Right renal pelvis (tissue), 4 donors: Measurements from ENCODE around the gene MNX1. TPM values are rescaled to one million over a fixed set of nuclear protein-coding genes. Genes with fewer than 3 reads are reported as not detected.

Experiments
- DNase-seq, 4 donors: peaks; one replicate each; pipeline ENCODE4 v3.0.0-alpha.2; 2013; ENCODE audit warnings: low read depth in 4 of 4, low spot score in 3 of 4, missing footprints in 1 of 4
- polyA plus RNA-seq, 4 donors: library from polyadenylated mRNA; unstranded; fragments of 120-200 nt; gene quantifications; one replicate each; pipeline ENCODE4 v1.2.1, GENCODE V29; 2013; ENCODE audit not compliant: insufficient read length in 4 of 4

Gene MNX1
- polyA plus RNA-seq, 4 donors, result 0.16 TPM; not detected in 3

DNA sequence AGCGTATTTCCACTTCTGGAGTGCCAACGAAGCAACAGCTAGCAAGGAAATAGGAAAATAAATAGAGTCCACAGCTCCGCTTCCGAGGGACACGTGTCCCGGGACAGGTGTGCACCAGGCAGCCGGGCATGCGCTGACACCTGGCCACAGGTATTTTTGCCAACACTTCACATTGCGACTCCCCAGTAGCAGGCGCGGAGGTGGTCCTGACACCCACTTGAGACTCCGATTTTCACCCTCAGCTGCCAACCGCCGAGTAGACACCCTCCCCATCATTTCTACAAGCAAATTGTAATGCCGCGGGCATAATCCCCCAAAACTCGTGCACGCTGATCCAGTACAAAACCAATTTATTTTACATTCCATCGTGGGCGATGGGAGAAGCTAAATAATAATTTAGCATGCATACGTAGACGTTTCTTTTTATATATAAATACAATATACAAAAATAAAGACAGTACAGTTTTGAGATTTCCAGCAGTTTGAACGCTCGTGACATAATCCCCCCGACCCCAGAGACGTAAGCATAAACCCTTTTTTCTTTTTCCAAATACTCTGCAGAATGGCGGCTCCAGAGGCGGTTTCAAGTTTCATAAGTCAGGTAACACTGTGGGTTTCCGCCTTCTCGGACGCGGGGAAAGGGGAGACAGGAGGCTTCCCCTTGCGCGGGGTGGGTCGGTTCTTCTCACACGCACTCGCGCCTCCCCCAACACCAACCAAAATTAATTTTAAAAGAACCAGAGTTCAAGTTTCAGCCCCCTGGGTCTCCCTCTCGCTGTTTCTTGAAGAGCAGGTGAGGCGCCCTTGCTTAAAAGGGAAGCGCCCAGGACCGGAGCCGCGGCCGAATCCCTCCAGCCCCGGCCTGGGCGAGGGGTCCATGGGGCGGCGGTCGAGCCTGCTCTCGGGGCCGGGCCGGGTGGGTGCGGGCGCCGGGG is 5.7 kb downstream of the MNX1 start:
- no peak for DNase-seq

- no peak for DNase-seq
Measured at GRCh38 chr7:157003756-157004520, 6.5 kb downstream of the MNX1 start.

- DNase-seq, result no peak
Measured at GRCh38 chr7:157003445-157003755, 7.1 kb downstream of the MNX1 start.

GRCh38 chr7:157002819-157003421 is 7.5 kb downstream of the MNX1 start:
- no peak for DNase-seq

GRCh38 chr7:157001920-157002818 is 8.3 kb downstream of the MNX1 start:
- no peak for DNase-seq

GRCh38 chr7:157000741-157001653 is 9.5 kb downstream of the MNX1 start:
- DNase-seq, result no peak

DNA sequence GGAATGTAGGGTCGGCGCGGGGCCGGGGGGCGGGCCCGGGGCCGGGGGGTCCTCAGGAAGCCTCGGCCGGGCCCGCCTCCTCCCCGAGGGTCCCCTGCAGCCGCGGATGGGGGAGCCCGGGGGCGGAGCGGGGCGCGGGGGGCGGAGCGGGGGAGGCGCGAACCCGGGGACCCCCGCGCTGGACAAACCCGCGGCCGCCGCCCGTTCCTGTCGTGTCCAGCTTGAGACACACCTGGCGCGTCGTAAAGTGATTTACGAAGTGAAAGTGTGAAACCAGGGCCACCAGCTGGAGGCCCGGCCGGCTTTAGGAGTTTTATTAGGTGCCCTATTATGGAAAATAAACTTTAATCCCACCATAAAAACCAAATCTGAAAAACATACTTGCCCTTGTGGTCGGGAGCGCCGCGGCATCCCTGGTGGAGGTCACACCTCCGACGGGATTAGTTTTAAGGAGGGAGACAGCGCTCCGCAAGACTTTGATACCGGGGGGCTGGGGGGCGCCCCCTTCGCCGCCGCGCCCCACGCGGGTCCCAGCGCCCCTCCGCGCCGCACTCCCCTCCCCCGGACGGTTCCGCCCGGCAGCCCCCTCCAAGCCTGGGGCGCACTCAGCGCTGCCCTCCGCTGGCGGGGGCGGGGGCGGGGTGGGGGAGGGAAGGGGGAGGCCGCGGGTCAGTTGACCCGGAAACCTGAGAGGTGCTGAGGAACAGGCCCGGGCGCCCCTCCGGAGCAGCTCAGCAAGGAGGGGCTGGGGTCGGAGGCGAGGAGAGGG is 10.3 kb downstream of the MNX1 start:
- no peak for DNase-seq

DNA sequence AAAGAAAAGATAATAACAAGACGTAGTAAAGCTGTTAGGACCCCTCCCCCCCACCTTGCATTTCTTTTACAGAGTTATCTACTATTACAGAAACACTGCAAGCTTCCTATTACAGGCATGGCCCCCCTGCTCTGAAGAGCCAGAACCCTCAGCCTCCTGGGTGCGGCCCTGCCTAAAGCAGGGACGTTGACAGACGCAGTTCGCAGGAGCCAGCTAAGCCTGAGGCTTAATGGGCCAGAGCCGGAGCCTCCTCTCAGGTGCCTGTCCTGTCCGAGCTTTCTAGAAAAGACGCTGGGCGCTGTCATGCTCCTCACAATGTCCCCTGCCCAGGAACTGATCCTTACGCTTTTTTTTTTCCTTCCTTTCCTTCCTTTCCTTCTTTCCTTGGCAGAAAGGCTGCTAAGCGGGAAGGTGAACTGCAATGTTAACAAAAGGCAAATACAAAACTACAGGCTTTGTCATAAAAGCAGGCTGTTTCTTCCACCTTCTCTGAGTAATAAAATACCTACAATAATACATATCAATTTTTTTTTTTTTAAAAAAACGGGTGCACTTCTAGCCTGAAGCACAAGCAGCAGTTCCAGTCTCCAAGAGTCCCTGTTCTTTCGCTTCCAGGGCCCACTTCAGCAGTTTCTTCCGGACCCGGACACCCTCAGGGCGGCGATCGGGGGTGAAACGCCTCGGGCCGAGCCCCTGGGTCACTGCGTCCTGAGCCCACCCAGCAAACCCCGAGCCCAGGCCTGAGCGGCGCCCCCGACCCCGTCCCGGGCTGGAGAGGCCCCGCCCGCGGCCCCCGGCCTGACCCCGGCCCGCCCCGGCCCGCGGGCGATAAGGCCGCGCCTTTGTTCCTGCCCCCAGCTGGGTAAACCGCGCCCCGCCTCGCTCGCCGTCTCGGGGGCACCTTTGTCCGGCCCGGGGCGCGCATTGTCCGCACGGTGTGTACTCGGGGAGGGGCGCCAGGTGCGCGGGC is 11.2 kb downstream of the MNX1 start:
- no peak for DNase-seq

- DNase-seq, result no peak
Measured at GRCh38 chr7:156994417-156994816, 16.0 kb downstream of the MNX1 start.

- no peak for DNase-seq
Measured at GRCh38 chr7:156993925-156994235, 16.6 kb downstream of the MNX1 start.

- no peak for DNase-seq
Measured at GRCh38 chr7:156993021-156993924, 17.2 kb downstream of the MNX1 start.

GRCh38 chr7:156989766-156990535 is 20.5 kb downstream of the MNX1 start:
- no peak for DNase-seq

- DNase-seq, result no peak
Measured at GRCh38 chr7:156988343-156989185, 21.9 kb downstream of the MNX1 start.

DNA sequence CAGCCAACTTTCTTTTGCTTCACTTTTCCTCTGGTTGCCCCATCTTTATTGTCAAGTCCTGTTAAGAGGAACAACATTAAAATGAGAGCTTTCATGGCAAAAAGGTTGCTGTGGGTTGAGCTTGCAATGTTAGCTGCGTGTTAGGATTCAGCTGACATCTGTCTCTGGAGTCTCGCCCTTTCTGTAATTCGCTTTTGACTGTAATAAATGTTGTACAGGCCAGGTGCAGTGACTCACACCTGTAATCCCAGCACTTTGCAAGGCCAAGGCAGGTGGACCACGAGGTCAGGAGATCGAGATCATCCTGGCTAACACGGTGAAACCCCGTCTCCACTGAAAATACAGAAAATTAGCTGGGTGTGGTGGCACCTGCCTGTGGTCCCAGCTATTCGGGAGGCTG is 24.1 kb downstream of the MNX1 start:
- no peak for DNase-seq
